ENCODE data around the gene USP28. TPM values are rescaled to one million over a fixed set of nuclear protein-coding genes. Genes with fewer than 3 reads are reported as not detected.

Gene USP28
- total RNA-seq, 1 donor from 2014 or later, result 14.2 TPM

GRCh38 chr11:113856966-113857759 is 18.2 kb downstream of the USP28 start:
- no peak overlapping the region for H2AFZ ChIP-seq (replicated peaks)
- H3K9ac ChIP-seq, result no peak overlapping the region
- TF ChIP-seq EZH2 (IDR thresholded peaks at IDR 0.05), result no peak
- no peak for TF ChIP-seq CTCF (IDR thresholded peaks at IDR 0.05)
- TF ChIP-seq EZH2phosphoT487 (IDR thresholded peaks at IDR 0.05), result no peak
- H3K36me3 ChIP-seq, result no peaks in the 10 kb centered on the region
- no peaks in the 10 kb centered on the region for H3K9me3 ChIP-seq (ENCODE audit: low read depth)
- no peaks in the 10 kb centered on the region for H4K20me1 ChIP-seq (ENCODE audit: low read depth)
- H3K36me3 Mint-ChIP-seq, result peaks cover 23% of the 10 kb centered on the region
- no peaks in the 10 kb centered on the region for H3K27me3 ChIP-seq
- no peak overlapping the region for H3K4me3 Mint-ChIP-seq
- peaks cover 9% of the 10 kb centered on the region for H3F3A ChIP-seq (ENCODE audit: low read depth)
- DNase-seq (ENCODE audit: low spot score), result no peak
- no peak overlapping the region for H3K4me3 ChIP-seq
- no peaks in the 10 kb centered on the region for H3K27me3 Mint-ChIP-seq (ENCODE audit: insufficient read depth, low read depth)
- peaks cover 13% of the 10 kb centered on the region for H3K4me1 Mint-ChIP-seq
- H3K27ac ChIP-seq, result no peak overlapping the region
- peaks cover 23% of the 10 kb centered on the region for H3K79me2 ChIP-seq (ENCODE audit: low read depth)
- H3K4me1 ChIP-seq, result peaks cover 4% of the 10 kb centered on the region
- H3K9me3 Mint-ChIP-seq, result peaks cover under 1% of the 10 kb centered on the region
- no peak overlapping the region for H3K27ac Mint-ChIP-seq
- H3K4me2 ChIP-seq, result no peak overlapping the region

GRCh38 chr11:113855803-113856202 is 19.6 kb downstream of the USP28 start:
- Mint-ChIP-seq H3K9me3 (no peaks in the 10 kb centered on the region), H3K36me3 (peaks cover 26% of the 10 kb centered on the region), H3K4me3 (no peak overlapping the region), H3K27me3 (ENCODE audit: insufficient read depth, low read depth) (no peaks in the 10 kb centered on the region), H3K4me1 (peaks cover 7% of the 10 kb centered on the region), H3K27ac (no peak overlapping the region)
- H3K4me3 ChIP-seq, result no peak overlapping the region
- H3K27ac ChIP-seq, result no peak overlapping the region
- peaks cover 23% of the 10 kb centered on the region for H3K79me2 ChIP-seq (ENCODE audit: low read depth)
- no peak overlapping the region for H3K9ac ChIP-seq
- H3K4me2 ChIP-seq, result no peak overlapping the region
- peaks cover 4% of the 10 kb centered on the region for H3K4me1 ChIP-seq
- no peak overlapping the region for H2AFZ ChIP-seq (replicated peaks)
- H3K27me3 ChIP-seq, result no peaks in the 10 kb centered on the region
- H4K20me1 ChIP-seq (ENCODE audit: low read depth), result no peaks in the 10 kb centered on the region
- H3F3A ChIP-seq (ENCODE audit: low read depth), result peaks cover 5% of the 10 kb centered on the region
- H3K36me3 ChIP-seq, result no peaks in the 10 kb centered on the region
- no peak for DNase-seq (ENCODE audit: low spot score)
- TF ChIP-seq EZH2phosphoT487 (IDR thresholded peaks at IDR 0.05), result no peak
- TF ChIP-seq CTCF (IDR thresholded peaks at IDR 0.05), result no peak
- TF ChIP-seq EZH2 (IDR thresholded peaks at IDR 0.05), result no peak
- H3K9me3 ChIP-seq (ENCODE audit: low read depth), result no peaks in the 10 kb centered on the region

- TF ChIP-seq EZH2 (IDR thresholded peaks at IDR 0.05) (no peak), CTCF (IDR thresholded peaks at IDR 0.05) (no peak), EZH2phosphoT487 (IDR thresholded peaks at IDR 0.05) (no peak)
- Histone ChIP-seq H3F3A (ENCODE audit: low read depth) (no peaks in the 10 kb centered on the region), H3K4me3 (no peak overlapping the region), H3K9ac (no peak overlapping the region), H3K27ac (no peak overlapping the region), H3K27me3 (no peaks in the 10 kb centered on the region), H3K9me3 (ENCODE audit: low read depth) (no peaks in the 10 kb centered on the region), H3K79me2 (ENCODE audit: low read depth) (peaks cover 6% of the 10 kb centered on the region), H3K4me1 (no peaks in the 10 kb centered on the region), H3K4me2 (no peak overlapping the region), H4K20me1 (ENCODE audit: low read depth) (no peaks in the 10 kb centered on the region), H2AFZ (replicated peaks) (no peak overlapping the region), H3K36me3 (no peaks in the 10 kb centered on the region)
- H3K9me3 Mint-ChIP-seq, result no peaks in the 10 kb centered on the region
- no peaks in the 10 kb centered on the region for H3K27me3 Mint-ChIP-seq (ENCODE audit: insufficient read depth, low read depth)
- no peak overlapping the region for H3K27ac Mint-ChIP-seq
- H3K4me3 Mint-ChIP-seq, result no peak overlapping the region
- H3K36me3 Mint-ChIP-seq, result peaks cover 45% of the 10 kb centered on the region
- DNase-seq (ENCODE audit: low spot score), result no peak
- H3K4me1 Mint-ChIP-seq, result peaks cover 3% of the 10 kb centered on the region
Observed at GRCh38 chr11:113850188-113850587, 25.2 kb downstream of the USP28 start.
